ENCODE data around the gene ZNF438. TPM values are rescaled to one million over a fixed set of nuclear protein-coding genes. Genes with fewer than 3 reads are reported as not detected.

Gene ZNF438
- total and polyA plus RNA-seq, 2 of the 4 experiments (the other 2 are of a cell fraction), result 1.8 to 2.9 TPM

GRCh38 chr10:31070025-31070424 lies 38.4 kb upstream of the ZNF438 start:
- no peak for ATAC-seq (ENCODE audit: low read depth)
- peak overlapping the region; percentile 58; the same call in 1 of the 2 replicates for H3K4ac ChIP-seq (ENCODE audit: low read depth, low read length)
- H2BK5ac ChIP-seq (ENCODE audit: low read depth, low read length, poor library complexity, severe bottlenecking), result no peak overlapping the region
- no peaks in the 10 kb centered on the region for H3K36me3 ChIP-seq (ENCODE audit: control insufficient read depth, insufficient read depth, low read length)
- POLR2A ChIA-PET (ENCODE audit: unreplicated experiment), result no interaction called here
- peak overlapping the region; percentile 58 for H2BK120ac ChIP-seq (ENCODE audit: low read depth, low read length)
- dilution Hi-C loops (cut with HindIII; ENCODE audit: low sequenced_read_pairs, unreplicated experiment), result no loop called here
- no peak for DNase-seq
- H2AK9ac ChIP-seq (replicated peaks; ENCODE audit: low read depth, low read length, poor library complexity), result no peak overlapping the region
- H4K91ac ChIP-seq (ENCODE audit: insufficient read depth, low read depth, low read length), result no peak overlapping the region; the same call in 1 of the 2 replicates
- no peaks in the 10 kb centered on the region for H3K9me3 ChIP-seq (ENCODE audit: control insufficient read depth, insufficient read depth, low read length)
- H4K8ac ChIP-seq (ENCODE audit: low read depth in 2 of 2, low read length in 2 of 2), result 0 out of 4 replicates have a peak overlapping the region, but pooled peaks have one; percentile 30 to 48
- no peak overlapping the region; the same call in 1 of the 2 replicates for H2BK20ac ChIP-seq (ENCODE audit: low read depth, low read length)
- no peaks in the 10 kb centered on the region for H3K79me1 ChIP-seq (ENCODE audit: low read depth in 1 of 2, low read length in 2 of 2)
- peaks cover 11% of the 10 kb centered on the region for H3K4me1 ChIP-seq (ENCODE audit: control insufficient read depth, insufficient read depth, low read length)
- no peaks in the 10 kb centered on the region for H4K20me1 ChIP-seq (ENCODE audit: insufficient read depth, low read length)
- H3K9me1 ChIP-seq (ENCODE audit: insufficient read depth, low read length), result peaks cover 4% of the 10 kb centered on the region
- no peak overlapping the region for H3K56ac ChIP-seq (ENCODE audit: extremely low read depth, insufficient read depth, low read length)
- H3K23ac ChIP-seq (ENCODE audit: low read depth, low read length), result peak overlapping the region; percentile 36; the same call in 1 of the 2 replicates
- in situ Hi-C loops (cut with MboI; ENCODE audit: low sequenced_read_pairs), result no loop called here
- no peak overlapping the region for H3K4me2 ChIP-seq (ENCODE audit: low read depth, low read length)
- H2BK15ac ChIP-seq (ENCODE audit: low read depth, low read length), result peak overlapping the region; percentile 57; the same call in 2 of the 3 replicates
- no peak overlapping the region for H2AFZ ChIP-seq (replicated peaks; ENCODE audit: low read length, poor library complexity)
- H3K4me3 ChIP-seq (ENCODE audit: insufficient read depth, low read depth, low read length), result no peak overlapping the region
- H3K27ac ChIP-seq (ENCODE audit: insufficient read depth, low read length), result no peak overlapping the region
- intact Hi-C loops (cut with micrococcal nuclease), result loop anchor here (5.0 kb wide), 1 partner anchor 192 kb away; no protein-coding TSS in a partner anchor
- peak overlapping the region; percentile 72; the same call in 1 of the 2 replicates for H3K14ac ChIP-seq (replicated peaks; ENCODE audit: low read depth, low read length)
- TF ChIP-seq MAZ (IDR thresholded peaks at IDR 0.05; ENCODE audit: borderline replicate concordance, low read depth, low read length) (no peak), CHD1 (IDR thresholded peaks at IDR 0.05; ENCODE audit: low read depth, low read length) (no peak), POLR2A (IDR thresholded peaks at IDR 0.05; ENCODE audit: low read depth, low read length) (no peak)
- H2AK5ac ChIP-seq (ENCODE audit: low read depth, low read length), result no peak overlapping the region
- CTCF ChIA-PET, result no interaction called here
- H4K5ac ChIP-seq (ENCODE audit: low read depth, low read length), result peak overlapping the region; percentile 88; the same call in 1 of the 2 replicates
- peak overlapping the region; percentile 76; the same call in 1 of the 2 replicates for H3K18ac ChIP-seq (ENCODE audit: low read depth, low read length)
- H3K9ac ChIP-seq (ENCODE audit: low read depth, low read length), result no peak overlapping the region
- BruUV-seq (replicated peaks), result no TSS peak
- H3K27me3 ChIP-seq (ENCODE audit: control insufficient read depth, insufficient read depth, low read length), result no peaks in the 10 kb centered on the region
- no CpG with 5 or more reads among the region's 4 CpGs for WGBS, 2 experiments (ENCODE audit: extremely low coverage in 2 of 2, insufficient read length in 1 of 2)
